ENCODE measurements around the gene RPUSD3.

DNA sequence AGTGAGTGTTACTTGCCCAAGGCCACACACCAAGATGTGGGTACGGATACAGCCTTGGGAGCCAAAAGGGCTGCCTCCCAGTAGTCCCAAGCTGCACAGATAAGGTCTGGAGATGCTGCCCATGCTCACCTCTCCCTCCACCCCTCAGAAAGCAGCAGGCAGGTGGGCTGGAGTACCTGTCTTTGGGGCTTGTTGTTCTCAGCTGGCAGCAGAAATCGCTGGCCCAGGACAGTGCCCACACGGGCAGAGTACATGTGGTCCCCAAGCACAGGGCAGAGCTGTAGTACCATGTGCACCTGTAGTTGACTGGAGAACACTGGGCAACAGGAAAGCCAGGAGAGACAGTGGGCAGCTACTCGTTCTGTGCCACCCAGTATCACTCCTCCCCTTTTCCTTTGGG is 5.0 kb downstream of the RPUSD3 start:
- TF ChIP-seq, protein P1, sequence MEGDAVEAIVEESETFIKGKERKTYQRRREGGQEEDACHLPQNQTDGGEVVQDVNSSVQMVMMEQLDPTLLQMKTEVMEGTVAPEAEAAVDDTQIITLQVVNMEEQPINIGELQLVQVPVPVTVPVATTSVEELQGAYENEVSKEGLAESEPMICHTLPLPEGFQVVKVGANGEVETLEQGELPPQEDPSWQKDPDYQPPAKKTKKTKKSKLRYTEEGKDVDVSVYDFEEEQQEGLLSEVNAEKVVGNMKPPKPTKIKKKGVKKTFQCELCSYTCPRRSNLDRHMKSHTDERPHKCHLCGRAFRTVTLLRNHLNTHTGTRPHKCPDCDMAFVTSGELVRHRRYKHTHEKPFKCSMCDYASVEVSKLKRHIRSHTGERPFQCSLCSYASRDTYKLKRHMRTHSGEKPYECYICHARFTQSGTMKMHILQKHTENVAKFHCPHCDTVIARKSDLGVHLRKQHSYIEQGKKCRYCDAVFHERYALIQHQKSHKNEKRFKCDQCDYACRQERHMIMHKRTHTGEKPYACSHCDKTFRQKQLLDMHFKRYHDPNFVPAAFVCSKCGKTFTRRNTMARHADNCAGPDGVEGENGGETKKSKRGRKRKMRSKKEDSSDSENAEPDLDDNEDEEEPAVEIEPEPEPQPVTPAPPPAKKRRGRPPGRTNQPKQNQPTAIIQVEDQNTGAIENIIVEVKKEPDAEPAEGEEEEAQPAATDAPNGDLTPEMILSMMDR (IDR thresholded peaks at IDR 0.05): no peak
- no peak for TF ChIP-seq EZH2 (IDR thresholded peaks at IDR 0.05)
- no peak for TF ChIP-seq EZH2phosphoT487 (IDR thresholded peaks at IDR 0.05)
